Fibroblast of skin of right biceps (primary cell): ENCODE data around the gene RIC1.
"Not testable (repeated sequence)": the region's sequence is repeated elsewhere in the genome, so short reads cannot be mapped to it uniquely, and the experiment has no call there.

ENCODE experiments used
- DNase-seq: peaks from one replicate; pipeline ENCODE4 v3.0.0-alpha.2; 2013

The RIC1 gene, protein sequence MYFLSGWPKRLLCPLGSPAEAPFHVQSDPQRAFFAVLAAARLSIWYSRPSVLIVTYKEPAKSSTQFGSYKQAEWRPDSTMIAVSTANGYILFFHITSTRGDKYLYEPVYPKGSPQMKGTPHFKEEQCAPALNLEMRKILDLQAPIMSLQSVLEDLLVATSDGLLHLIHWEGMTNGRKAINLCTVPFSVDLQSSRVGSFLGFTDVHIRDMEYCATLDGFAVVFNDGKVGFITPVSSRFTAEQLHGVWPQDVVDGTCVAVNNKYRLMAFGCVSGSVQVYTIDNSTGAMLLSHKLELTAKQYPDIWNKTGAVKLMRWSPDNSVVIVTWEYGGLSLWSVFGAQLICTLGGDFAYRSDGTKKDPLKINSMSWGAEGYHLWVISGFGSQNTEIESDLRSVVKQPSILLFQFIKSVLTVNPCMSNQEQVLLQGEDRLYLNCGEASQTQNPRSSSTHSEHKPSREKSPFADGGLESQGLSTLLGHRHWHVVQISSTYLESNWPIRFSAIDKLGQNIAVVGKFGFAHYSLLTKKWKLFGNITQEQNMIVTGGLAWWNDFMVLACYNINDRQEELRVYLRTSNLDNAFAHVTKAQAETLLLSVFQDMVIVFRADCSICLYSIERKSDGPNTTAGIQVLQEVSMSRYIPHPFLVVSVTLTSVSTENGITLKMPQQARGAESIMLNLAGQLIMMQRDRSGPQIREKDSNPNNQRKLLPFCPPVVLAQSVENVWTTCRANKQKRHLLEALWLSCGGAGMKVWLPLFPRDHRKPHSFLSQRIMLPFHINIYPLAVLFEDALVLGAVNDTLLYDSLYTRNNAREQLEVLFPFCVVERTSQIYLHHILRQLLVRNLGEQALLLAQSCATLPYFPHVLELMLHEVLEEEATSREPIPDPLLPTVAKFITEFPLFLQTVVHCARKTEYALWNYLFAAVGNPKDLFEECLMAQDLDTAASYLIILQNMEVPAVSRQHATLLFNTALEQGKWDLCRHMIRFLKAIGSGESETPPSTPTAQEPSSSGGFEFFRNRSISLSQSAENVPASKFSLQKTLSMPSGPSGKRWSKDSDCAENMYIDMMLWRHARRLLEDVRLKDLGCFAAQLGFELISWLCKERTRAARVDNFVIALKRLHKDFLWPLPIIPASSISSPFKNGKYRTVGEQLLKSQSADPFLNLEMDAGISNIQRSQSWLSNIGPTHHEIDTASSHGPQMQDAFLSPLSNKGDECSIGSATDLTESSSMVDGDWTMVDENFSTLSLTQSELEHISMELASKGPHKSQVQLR (N-terminal part only)

DNA sequence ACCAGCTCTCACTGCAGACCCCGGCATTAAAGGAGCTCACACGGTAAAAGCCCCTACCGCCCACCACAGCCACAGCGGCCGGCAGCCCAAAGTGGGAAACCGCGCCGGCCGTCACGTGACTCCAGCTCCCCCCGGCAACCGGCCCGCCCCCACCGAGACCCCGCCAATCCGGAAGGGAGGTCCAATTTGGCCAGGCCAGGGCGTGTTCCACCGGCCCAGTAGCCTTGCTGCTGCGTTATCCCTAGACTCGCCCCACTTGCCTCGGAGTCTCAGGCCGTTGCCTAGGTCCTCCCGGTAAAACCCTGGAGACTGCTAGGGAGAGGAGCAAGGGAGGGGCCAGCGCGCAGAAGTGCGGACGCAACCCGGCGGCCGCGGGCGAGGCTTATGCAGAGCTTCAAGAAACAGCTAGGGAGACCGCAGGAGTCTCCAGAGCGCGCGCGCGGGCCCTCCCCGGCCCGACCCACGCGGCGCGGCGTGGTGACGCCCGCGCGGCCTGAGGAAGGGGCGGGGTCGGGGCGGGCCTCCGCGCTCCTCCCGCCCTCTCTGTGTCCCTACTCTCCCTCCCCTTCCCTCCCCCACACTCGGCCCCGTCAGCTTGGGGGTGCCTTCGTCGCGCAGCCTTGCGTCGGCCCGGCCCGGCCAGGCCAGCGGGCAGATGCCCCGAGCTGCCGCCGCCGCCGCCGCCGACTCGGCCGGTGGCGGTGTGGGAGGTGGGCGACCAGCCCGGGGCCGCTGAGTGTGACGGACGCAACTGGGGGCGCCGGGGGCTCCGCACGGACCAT lies at the start of gene RIC1:
Gene RIC1 (plus strand): TSS at position 578 of the 782 bp plus-strand sequence. CDS start 203 bp downstream, at position 781.
- DNase-seq = peak; percentile 94

DNA sequence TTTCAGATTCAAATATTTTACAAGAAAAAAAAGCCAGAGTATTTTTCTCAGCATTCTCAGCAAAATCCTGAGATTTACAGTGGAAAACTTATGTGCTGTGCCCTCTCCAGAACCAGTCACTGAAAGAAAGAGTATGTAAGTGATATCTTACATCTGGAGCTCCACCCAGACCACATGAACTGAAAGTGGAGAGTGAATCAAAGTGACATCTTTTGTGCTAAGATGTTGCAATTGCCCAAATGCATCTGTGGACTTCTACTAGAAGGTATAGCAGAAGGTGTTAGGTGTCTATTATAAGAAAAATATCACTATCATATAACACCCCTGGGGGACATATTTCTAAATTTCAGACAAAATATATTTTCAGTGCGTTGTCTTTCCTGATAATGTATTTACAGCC lies 49.0 kb upstream of the RIC1 start:
- DNase-seq = no peak

DNA sequence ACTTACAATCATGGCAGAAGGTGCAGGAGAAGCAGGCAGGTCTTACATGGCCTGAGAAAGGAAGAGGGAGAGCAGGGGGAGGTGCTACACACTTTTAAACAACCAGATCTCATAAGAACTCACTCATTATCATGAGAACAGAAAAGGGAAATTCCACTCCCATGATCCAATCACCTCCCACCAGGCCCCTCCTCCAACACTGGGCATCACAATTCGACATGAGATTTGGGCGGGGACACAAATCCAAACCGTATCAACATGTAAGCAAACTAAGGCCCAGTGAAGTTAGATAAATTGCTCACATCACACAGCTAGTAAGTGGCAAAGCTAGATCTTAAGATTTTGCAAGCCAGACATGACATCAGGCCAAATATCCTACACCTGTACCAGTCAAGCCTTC lies 48.3 kb upstream of the RIC1 start:
- DNase-seq = no peak

DNA sequence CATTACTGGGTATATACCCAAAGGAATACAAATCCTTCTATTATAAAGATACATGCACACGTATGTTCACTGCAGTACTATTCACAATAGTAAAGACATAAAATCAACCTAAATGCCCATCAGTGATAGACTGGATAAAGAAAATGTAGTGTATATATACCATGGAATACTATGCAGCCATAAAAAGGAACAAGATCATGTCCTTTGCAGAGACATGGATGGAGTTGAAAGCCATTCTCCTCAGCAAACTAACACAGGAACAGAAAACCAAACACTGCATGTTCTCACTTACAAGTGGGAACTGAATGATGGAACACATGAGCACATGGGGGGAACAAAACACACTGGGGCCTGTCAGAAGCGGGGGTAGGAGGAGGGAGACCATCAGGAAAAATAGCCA lies 47.2 kb upstream of the RIC1 start:
- not testable (repeated sequence) for DNase-seq

DNA sequence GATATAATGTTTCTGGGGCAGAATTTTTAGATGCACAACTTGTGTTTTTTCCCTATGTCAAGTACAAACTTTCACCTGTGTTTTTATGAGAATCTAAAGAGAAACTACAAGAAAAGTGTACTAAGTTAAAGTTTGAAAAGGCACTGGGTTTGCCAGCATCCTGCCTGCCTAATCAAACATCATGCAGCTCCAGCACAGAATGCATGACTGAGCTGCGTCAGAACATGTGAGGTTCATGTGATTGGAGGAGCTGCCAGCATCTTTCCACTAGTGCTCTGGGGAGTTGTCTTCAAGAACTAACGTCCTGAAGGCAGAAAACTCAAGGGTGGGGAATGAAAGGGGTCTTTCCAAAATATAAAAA lies 46.1 kb upstream of the RIC1 start:
- DNase-seq = peak; percentile 79

DNA sequence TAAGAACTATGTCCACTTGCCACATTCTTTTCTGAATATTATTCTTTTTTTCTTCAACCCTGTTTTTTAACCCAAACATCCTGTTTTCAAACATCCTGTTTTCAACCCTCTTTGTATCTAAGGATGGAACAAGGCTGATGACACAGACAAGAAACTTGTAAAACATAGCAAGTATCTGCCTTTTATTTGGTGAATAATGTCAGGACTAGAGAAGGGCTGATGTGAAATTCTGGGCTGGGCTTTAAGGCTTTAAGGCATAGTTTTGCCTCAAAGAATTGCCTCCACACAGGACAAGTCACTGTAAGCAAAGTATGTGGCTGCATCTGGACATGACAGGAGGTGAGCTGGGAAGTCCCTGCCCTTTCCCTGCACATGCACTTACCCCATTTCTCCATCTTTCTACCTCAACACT lies 42.5 kb upstream of the RIC1 start:
- DNase-seq = peak; percentile 83

DNA sequence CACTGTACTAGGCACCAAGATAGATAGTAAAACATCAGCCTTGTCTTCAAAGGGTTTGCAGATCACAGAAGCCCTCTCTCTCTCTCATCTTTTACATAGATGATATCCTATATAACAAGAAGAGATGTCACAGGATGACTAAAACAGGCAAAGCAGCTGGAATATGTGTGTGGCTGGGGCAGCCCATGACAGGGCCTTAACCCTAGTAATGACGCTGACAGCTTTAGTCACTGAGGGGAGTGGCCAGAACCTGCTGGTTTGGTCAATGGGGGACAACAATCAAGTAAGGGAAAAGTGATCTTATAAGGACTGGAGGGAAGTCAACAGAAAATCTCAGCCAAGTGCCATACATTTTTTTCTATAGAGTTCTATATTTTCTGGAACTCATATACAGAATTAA lies 41.9 kb upstream of the RIC1 start:
- DNase-seq = peak; percentile 91

DNA sequence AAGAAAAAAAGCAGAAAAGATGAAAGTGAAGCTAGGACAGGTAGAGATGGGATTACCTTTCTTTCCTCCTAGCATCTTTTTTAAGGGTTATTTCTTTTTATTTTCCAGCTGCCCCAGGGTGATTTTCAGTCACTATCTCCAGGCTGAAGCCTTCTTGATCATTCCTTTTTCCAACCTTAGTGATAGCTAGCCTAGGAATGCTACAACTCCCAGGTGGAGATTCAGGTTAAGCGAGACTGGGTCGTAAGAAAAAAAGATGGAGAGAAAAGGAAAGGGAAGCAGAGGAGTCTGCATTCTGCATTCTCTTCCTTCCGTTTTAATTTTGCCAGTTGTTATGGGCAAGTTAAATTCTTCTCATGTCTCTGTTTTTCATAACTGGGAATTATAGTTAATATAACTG lies 36.7 kb upstream of the RIC1 start:
- DNase-seq = no peak

DNA sequence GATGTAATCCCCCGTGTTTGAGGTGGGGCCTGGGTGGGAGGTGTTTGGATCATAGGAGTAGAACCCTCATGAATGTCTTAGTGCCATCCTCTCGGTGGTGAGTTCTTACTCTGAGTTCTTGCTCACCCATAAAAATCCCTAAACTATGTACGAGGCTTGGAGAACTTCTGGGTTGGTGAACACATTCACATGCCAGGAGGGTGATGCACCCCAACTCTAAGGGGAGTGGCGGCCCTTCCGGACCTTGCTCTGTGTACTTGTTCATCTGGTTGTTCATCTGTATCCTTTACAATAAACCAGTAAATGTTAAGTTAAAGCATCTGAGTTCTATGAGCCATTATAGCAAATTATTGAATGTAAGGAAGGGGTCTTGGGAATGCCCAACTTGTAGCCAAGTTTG lies 36.0 kb upstream of the RIC1 start:
- DNase-seq = no peak

DNA sequence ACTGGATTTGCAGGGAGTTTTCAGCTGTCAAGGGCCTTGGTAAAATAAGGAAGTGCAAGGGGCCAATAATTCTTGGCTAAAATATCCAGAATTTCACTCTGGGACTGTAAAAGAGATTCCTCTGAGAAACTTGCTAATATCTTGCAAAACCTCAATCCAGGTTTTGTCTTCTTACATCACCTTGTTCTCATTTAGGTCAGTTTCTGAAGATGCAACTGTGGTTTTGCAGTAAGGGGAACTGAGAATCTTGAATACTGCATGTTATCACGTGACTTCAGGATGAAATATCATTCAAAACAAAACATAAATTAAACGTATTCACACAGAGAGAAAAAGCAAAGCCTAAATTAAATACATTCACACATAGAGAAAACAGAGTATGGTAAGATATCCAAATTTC lies 35.0 kb upstream of the RIC1 start:
- no peak for DNase-seq

DNA sequence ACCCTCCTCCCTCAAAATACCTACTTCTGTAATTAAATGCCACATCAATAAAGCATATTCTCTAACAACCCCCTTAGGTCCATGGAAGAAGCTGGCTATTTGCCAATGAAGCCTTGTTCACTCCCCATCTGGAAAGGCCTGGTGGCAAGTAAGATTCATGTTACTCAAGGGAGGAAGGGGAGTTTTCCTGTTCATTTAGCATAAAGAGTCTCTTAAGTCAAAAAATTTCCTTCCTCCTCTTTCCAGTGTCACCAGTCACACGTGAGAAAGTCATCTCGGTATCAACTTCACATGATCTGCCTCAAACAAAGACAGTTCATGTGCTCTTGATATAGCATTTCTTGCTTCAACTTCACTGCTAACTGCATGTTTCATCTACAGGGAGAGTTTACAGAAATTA lies 32.7 kb upstream of the RIC1 start:
- no peak for DNase-seq

DNA sequence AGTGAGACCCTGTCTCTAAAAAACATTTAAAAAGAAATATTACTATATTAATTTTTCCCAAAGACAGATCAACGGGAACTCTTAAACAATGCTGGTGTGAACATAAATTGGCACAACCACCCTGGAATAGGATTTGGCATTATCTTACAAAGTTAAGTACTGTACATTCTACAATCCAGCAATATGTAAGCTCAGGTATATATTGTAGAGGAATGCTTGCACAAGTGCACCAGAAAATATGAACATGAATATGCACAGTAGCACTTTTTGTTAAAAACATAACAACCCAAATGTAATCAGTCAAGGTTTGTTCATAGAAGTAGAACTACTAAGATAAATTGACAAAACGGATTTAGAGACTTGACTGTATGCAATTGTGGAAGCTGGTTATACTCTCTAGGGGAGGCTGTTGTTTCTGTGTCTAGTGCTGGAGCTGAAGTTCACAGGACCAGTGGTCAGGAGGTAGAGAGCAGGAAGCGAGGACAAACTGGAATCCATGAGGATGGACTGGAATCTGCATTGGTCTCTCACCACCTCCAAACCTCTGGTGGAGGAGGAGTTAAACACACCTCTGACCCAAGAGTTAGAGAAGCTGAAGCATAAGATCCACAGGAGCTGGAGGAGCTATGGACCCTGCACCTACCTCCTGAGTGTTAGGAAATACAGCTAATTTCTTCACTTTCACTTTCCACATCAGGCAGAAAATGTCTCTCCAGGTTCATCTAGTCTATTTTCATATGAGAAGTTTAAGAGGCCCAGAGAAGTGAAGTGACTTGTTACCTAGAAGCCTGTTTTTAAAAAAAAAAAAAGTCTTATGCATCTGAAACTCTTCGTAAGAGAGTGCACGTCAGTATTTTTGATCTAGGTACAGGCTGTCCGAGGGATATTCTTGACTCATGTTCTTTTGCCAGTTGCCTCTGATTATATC lies 20.3 kb upstream of the RIC1 start:
- no peak for DNase-seq

DNA sequence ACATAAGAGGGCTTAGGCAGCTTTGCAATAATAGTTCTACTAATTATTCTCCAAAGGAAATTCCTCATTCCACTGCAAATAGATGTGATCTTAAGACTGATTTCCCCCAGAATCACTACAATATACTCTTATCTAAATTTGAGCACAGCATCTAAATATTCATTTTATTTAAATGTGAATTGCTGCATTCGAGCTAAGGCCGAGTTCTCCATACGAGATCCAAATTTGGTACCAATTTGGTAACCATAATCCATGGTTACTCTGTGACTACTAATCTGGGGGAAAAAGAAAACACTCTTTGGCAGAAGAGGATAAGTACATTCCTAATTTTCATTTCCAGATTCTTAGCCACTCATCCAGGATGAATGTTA lies 19.7 kb upstream of the RIC1 start:
- DNase-seq = no peak

DNA sequence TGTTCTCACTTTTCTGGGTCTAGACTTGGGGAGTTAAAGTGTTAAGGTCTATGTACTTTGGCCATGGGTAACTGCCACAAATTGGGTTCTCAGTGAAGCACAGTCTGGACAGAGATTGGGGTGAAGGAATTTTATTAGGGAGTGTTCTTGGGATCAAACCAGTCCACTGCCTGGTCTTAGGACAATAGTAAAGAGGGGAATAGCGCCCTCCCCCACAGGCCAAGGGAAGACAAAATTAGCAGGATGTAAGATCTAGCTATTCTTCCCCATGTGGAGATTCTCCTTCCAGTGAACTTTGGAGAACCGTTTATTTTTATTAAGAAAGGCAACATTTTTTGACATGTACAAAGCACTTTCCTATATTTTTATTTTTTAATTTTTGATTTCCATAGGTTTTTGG lies 18.4 kb upstream of the RIC1 start:
- no peak for DNase-seq

DNA sequence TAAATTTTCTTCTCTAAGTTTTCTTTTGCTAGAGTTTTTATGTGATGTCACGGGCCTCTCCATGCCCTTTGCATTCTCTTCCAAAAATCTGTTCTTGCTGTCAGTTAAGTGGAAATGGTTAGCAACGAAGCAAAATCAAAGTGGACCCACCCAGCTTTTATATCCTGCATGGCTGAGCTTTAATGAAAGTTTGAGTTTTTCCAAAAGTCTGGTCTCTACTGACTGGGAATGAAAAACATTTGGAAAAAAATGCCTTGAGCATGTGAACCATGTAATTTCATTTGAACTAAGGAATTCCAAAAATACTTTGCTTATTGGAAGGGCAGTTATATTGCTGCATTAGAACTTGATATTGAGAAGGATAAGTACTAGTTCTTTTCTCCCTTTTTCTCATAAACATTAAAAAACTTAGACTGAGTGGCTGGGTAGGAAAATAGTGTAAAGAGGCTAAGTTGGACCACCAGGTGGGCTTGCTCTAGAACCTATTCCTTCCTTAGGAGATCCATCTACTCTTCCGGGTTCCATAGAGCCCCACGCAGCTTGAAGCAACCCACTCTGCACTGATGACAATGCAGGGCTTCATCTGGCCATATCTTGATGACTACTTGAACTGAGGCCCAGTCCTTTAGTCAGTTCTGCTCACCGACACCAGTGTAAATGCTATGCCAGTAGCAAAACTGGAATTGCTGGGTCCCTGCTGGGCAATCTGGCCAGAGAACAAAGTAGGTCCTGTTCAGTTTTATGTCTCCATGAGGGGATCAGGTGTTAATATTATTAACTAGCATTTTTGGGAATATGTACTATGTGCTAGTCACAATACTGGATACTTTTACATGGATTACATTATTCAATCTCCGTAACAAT lies 17.4 kb upstream of the RIC1 start:
- peak; percentile 26 for DNase-seq

DNA sequence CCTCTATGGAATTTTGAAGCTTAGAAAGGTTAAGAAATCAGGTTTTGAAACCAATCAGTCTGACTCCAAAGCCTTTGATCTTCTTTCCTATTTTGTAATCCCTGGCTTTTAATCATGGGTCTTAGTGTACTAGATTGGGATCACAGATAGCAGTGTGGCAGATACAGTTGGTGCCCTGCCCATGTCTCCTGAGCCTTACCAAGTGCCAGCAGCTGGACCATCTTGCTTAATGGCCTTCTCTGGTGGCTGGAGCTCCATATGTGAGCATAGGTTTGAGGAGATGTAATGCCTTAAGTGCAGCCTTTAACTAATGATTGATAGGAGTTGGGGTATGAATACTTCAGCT lies 16.7 kb upstream of the RIC1 start:
- DNase-seq = no peak

DNA sequence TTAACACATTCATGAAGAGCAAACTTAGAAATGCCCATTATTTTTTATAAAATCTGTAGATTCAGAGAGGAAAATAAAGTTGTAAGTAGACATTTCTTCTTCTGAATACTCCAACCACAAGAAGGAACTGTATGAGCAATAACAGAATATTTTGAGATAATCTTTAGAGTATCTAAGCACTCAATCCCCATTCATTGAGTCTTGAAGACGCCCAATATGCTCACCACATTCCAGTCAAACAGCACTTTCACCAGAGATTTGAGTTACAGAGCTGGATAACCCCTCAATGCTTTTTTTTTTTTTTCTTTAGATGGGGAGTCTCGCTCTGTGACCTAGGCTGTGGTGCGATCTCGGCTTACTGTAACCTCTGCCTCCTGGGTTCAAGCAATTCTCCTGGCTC lies 14.7 kb upstream of the RIC1 start:
- no peak for DNase-seq

DNA sequence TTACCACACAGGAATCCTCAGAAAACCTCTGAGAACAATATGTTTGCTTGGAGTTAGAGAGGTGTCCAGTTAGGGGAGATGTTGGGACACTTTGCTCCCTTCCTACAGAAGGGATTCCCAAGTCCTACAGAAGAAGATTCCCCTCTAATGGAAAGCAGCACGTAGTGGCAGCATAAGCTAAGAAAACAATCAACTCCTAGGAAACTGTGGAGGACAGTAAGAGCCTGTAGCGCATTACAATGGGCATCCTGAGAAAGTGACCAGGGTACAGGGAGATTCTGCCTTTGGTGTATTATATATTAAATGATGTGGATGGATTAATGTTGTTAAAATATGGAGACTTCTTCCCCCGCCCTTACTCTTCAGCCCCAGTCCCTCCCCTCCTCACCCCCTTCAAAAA lies 13.9 kb upstream of the RIC1 start:
- no peak for DNase-seq

DNA sequence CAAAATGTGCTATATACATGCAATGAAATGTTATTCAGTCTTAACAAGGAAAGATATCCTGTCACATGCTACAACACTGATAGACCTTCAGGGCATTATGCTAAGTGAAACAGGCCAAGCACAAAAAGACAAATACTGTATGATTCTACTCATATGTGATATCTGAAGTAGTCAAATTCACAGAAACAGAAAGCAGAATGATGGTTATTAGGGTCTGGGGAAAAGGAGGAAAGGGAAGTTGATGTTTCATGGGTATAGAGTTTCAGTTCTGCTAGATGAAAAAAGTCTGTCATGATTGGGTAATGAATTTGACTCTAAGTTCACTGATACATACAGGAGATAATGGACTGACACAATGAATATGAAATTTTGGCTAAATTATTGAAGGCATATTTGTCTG lies 11.2 kb upstream of the RIC1 start:
- no peak for DNase-seq

DNA sequence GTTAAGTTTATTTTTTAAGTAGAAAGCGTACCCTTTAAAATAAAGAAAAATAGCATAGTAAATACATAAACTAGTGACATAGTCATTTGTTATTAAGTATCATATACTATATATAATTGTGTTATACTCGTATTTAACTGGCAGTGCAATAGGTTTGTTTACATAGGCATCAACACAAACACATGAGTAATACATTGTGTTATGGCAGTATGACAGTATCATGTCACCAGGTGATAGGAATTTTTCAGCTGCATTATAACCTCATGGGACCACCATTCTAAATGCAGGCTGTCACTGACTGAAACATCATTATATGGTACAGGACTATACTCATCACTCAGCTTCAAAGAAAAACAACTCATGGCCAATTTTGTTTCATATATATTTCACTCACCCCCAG lies 8.4 kb upstream of the RIC1 start:
- DNase-seq = no peak

DNA sequence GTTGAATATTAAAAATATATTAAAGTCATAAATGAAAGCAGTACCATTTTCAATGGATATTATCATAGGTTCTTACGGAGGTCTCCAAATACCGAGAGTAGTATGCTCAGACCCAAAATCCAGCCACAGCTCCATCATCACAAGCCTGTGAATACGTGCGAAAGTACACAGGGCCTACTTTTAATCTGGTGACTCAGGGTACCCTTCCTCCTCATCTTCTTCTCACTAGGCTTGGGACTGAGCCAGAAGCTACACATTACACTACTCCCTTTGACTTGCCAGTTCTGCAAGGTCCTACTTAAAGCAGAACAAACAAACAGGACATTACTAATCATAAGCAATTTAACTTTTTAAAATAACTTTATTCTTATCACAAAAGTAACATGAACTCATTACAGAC lies 7.6 kb upstream of the RIC1 start:
- DNase-seq = peak; percentile 91
